Transverse colon (tissue), 4 donors: Measurements from ENCODE around the gene LSM14A.

Experiments
- EP300 ChIP-seq: sonication (generic); formaldehyde crosslinking; IDR thresholded peaks from one replicate; pipeline ENCODE4 v1.6.1; 2017; ENCODE audit warnings: antibody characterized with exemption, low read depth
- POLR2A ChIP-seq: fragments of 450-650 bp; IDR thresholded peaks from one replicate; pipeline ENCODE4 v1.6.1; 2016; ENCODE audit warnings: antibody characterized with exemption, mild to moderate bottlenecking, moderate library complexity
- POLR2AphosphoS5 ChIP-seq, 3 donors: sonication (generic); formaldehyde crosslinking; IDR thresholded peaks; one replicate each; pipeline ENCODE4 v1.6.1; 2016; ENCODE audit warnings: antibody characterized with exemption in 3 of 3
- TF ChIP-seq, protein P1 (sequence below), 5 experiments: fragments of 200-600 bp in 3 of 5; fragments of 450-650 bp in 2 of 5; sonication (generic) in 3 of 5; IDR thresholded peaks; 1 replicate in 2 of 5; 2 replicates in 3 of 5; pipeline ENCODE4 v1.5.1; 2016 to 2017; ENCODE audit warnings: antibody characterized with exemption in 5 of 5, inconsistent platforms in 3 of 5, mild to moderate bottlenecking in 2 of 5, moderate library complexity in 1 of 5

DNA sequence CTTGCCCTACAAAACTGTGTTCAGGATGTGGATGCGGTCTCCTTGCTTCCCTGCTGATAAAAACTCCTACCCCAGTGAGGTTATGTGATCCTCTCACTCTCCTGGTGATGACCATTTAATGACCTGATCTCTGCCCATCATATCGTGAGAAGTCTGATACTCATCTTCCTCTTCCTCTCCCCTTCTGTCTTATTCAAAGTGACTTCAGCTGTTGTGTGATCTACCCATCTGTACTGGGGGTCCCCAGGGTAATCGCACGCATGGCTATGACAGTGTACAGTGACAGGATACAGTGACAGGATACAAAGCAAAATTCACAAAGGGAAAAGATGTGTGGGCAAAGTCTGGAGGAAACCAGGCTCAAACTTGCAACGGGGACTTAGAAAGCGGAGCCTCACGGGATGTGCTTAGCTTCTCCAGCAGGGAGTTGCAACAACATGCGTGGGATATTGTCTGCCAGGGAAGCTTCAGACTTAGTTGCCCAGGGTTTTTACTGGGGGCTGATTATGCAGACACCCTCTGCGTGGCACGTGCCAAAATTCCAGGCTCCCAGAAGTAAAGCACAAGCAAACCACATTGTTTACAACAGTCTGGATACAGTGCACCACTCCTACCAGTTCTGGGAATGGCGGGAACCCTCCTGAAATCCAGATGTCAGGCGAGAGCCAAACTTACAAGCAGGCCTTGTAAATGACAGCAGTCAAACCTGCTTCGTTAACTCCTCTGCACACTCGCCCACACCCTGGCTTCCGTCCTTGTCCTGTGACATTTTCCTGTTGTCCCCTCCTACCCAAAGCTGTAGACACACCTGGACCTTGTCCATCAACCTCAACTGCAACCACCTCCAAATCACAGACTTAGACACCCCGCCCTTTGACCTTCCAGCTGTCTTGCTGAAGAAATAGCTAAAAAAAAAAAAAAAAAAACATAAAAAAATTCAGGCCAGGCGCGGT is 64.0 kb downstream of the LSM14A start:
- TF ChIP-seq, protein P1, sequence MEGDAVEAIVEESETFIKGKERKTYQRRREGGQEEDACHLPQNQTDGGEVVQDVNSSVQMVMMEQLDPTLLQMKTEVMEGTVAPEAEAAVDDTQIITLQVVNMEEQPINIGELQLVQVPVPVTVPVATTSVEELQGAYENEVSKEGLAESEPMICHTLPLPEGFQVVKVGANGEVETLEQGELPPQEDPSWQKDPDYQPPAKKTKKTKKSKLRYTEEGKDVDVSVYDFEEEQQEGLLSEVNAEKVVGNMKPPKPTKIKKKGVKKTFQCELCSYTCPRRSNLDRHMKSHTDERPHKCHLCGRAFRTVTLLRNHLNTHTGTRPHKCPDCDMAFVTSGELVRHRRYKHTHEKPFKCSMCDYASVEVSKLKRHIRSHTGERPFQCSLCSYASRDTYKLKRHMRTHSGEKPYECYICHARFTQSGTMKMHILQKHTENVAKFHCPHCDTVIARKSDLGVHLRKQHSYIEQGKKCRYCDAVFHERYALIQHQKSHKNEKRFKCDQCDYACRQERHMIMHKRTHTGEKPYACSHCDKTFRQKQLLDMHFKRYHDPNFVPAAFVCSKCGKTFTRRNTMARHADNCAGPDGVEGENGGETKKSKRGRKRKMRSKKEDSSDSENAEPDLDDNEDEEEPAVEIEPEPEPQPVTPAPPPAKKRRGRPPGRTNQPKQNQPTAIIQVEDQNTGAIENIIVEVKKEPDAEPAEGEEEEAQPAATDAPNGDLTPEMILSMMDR (IDR thresholded peaks at IDR 0.05) = no peak
- TF ChIP-seq POLR2A (no peak), POLR2AphosphoS5 (IDR thresholded peaks at IDR 0.05) (no peak), EP300 (no peak)
